ENCODE measurements around the gene TMEM205. TPM values are rescaled to one million over a fixed set of nuclear protein-coding genes. Genes with fewer than 3 reads are reported as not detected.

Gene TMEM205
- total and polyA plus RNA-seq, 2 experiments from 2014 or later: 123 to 293 TPM

DNA sequence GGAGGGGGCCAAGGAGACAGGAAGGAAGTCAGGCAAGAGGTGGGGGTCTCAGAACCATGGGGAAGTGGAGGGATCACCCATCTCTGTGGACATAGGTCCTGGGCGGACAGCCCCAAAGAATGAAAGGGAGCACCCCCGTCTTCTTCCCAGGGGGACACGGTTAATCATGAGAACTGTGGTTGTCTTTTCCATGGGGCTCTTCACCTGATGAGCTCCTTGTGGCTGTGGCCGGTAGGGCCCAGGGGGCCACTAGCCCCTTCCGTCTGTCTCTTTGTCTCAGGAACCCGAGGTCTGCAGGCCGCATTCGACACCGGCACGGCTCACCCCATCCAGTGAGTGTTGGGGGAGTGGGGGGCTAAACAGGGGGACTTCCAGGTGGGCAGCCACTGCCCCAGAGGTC, 17.8 kb upstream of the TMEM205 start (continued):
- TF ChIP-seq, protein P1, sequence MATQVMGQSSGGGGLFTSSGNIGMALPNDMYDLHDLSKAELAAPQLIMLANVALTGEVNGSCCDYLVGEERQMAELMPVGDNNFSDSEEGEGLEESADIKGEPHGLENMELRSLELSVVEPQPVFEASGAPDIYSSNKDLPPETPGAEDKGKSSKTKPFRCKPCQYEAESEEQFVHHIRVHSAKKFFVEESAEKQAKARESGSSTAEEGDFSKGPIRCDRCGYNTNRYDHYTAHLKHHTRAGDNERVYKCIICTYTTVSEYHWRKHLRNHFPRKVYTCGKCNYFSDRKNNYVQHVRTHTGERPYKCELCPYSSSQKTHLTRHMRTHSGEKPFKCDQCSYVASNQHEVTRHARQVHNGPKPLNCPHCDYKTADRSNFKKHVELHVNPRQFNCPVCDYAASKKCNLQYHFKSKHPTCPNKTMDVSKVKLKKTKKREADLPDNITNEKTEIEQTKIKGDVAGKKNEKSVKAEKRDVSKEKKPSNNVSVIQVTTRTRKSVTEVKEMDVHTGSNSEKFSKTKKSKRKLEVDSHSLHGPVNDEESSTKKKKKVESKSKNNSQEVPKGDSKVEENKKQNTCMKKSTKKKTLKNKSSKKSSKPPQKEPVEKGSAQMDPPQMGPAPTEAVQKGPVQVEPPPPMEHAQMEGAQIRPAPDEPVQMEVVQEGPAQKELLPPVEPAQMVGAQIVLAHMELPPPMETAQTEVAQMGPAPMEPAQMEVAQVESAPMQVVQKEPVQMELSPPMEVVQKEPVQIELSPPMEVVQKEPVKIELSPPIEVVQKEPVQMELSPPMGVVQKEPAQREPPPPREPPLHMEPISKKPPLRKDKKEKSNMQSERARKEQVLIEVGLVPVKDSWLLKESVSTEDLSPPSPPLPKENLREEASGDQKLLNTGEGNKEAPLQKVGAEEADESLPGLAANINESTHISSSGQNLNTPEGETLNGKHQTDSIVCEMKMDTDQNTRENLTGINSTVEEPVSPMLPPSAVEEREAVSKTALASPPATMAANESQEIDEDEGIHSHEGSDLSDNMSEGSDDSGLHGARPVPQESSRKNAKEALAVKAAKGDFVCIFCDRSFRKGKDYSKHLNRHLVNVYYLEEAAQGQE (IDR thresholded peaks at IDR 0.05; ENCODE audit: unreplicated experiment): no peak
- TF ChIP-seq ZNF462 (CRISPR knock-in tag; IDR thresholded peaks at IDR 0.05): no peak

GRCh38 chr19:11361771-11362731, 16.0 kb upstream of the TMEM205 start:
- Histone ChIP-seq H3F3A (replicated peaks; ENCODE audit: low read depth) (no peaks in the 10 kb centered on the region), H3K27me3 (ENCODE audit: insufficient read depth) (no peaks in the 10 kb centered on the region), H3K4me3 (peak overlapping the region; percentile 75), H4K20me1 (replicated peaks; ENCODE audit: insufficient read depth) (no peaks in the 10 kb centered on the region), H3K79me2 (replicated peaks; ENCODE audit: insufficient read depth) (no peaks in the 10 kb centered on the region), H3K4me1 (ENCODE audit: insufficient read depth) (peaks cover 6% of the 10 kb centered on the region; the same call in 1 of the 2 replicates), H3K27ac (ENCODE audit: low read depth) (no peak overlapping the region), H3K4me2 (peak overlapping the region; percentile 86), H2AFZ (peak overlapping the region; percentile 98), H3K36me3 (ENCODE audit: insufficient read depth) (no peaks in the 10 kb centered on the region), H3K9me2 (ENCODE audit: insufficient read depth) (no peaks in the 10 kb centered on the region)
- DNase-seq (ENCODE audit: low spot score) (peak; percentile 89), ATAC-seq (peak; percentile 74)
- H3K4me1 Mint-ChIP-seq: peaks cover 12% of the 10 kb centered on the region
- H3K27ac Mint-ChIP-seq: peak overlapping the region; percentile 83
- TF ChIP-seq EZH2phosphoT487 (IDR thresholded peaks at IDR 0.05; ENCODE audit: unreplicated experiment): no peak
- TF ChIP-seq ETS1 (IDR thresholded peaks at IDR 0.05): peak; percentile 20; the same call in 1 of the 2 replicates
- H3K9me3 Mint-ChIP-seq: no peaks in the 10 kb centered on the region
- H3K27me3 Mint-ChIP-seq (ENCODE audit: insufficient read depth, low read depth, poor library complexity): peaks cover 25% of the 10 kb centered on the region
- no peaks in the 10 kb centered on the region for H3K36me3 Mint-ChIP-seq (ENCODE audit: low read depth)
- peak overlapping the region; percentile 78 for H3K4me3 Mint-ChIP-seq

All from GM23338 (cell line).